GM18508 (cell line): ENCODE data around the gene SHOC2.

Experiments
- ATAC-seq: cut with Tn5 transposase; IDR thresholded peaks from one replicate; pipeline ENCODE4 v1.9.1; 2021; ENCODE audit warnings: moderate number of reproducible peaks; ENCODE audit not compliant: insufficient read depth, unreplicated experiment

The SHOC2 gene

GRCh38 chr10:111035542-111035941, 116.1 kb downstream of the SHOC2 start:
- ATAC-seq = no peak

DNA sequence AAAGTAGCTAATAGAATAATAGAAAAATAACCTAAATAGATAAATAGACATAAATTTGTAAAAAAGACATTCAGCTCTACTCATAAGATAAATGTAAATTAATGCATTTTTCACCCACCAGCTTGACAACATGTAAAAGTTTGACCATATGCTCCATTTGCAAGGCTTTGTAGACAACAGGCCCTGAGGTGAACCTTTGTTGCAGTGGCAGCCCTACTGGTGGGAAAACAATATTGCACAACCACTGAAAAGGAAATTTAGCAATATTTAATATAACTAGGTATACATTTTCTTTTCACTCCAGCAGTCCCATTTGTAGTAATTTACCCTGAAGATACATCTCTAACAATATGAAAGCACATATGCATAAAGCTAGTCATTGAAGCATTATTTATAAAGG, 118.5 kb downstream of the SHOC2 start:
- no peak for ATAC-seq

GRCh38 chr10:111039522-111039921, 120.1 kb downstream of the SHOC2 start:
- ATAC-seq = no peak

GRCh38 chr10:111057006-111057405, 137.6 kb downstream of the SHOC2 start:
- ATAC-seq = no peak
